ENCODE measurements around the gene TTLL7. TPM values are rescaled to one million over a fixed set of nuclear protein-coding genes. Genes with fewer than 3 reads are reported as not detected.

The TTLL7 gene
- total and polyA plus RNA-seq, 9 donors: 2.0 to 21.8 (median 2.8) TPM

DNA sequence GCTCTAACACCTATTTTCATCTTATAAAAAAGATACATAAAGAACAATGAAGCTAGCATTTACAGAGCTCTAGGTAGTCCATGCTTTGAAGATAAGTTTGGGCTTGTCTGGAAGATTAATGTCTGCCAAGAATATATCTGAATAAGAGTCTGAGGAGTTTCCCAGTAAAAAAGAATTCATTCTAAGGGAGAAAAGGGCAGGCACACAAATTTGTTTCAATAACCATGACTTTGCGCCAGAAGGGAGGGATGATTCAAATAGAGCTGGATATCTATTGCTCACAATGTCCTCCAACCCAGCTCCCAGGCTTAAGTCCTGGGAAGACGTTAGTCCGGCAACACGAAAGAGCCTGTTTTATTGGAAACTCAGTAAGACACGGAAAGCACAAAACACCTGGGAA is 9.7 kb upstream of the TTLL7 start:
- no peak overlapping the region for H3K4me3 ChIP-seq
- H3K27ac ChIP-seq: no peak overlapping the region
- H3K27me3 ChIP-seq: no peaks in the 10 kb centered on the region
- WGBS, 3 donors: 80 to 88% (median 86%) methylated on average over 5 of the region's 5 CpGs
- no peak for DNase-seq
- H3K9me3 ChIP-seq: no peaks in the 10 kb centered on the region
- H3K36me3 ChIP-seq: no peaks in the 10 kb centered on the region
- intact Hi-C loops (cut with DNase I): no loop called here
- TF ChIP-seq EP300 (IDR thresholded peaks at IDR 0.05): no peak
- TF ChIP-seq POLR2A (IDR thresholded peaks at IDR 0.05): no peak
- TF ChIP-seq, protein P1, sequence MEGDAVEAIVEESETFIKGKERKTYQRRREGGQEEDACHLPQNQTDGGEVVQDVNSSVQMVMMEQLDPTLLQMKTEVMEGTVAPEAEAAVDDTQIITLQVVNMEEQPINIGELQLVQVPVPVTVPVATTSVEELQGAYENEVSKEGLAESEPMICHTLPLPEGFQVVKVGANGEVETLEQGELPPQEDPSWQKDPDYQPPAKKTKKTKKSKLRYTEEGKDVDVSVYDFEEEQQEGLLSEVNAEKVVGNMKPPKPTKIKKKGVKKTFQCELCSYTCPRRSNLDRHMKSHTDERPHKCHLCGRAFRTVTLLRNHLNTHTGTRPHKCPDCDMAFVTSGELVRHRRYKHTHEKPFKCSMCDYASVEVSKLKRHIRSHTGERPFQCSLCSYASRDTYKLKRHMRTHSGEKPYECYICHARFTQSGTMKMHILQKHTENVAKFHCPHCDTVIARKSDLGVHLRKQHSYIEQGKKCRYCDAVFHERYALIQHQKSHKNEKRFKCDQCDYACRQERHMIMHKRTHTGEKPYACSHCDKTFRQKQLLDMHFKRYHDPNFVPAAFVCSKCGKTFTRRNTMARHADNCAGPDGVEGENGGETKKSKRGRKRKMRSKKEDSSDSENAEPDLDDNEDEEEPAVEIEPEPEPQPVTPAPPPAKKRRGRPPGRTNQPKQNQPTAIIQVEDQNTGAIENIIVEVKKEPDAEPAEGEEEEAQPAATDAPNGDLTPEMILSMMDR (IDR thresholded peaks at IDR 0.05): no peak
- H3K4me1 ChIP-seq (ENCODE audit: insufficient read depth): no peaks in the 10 kb centered on the region

DNA sequence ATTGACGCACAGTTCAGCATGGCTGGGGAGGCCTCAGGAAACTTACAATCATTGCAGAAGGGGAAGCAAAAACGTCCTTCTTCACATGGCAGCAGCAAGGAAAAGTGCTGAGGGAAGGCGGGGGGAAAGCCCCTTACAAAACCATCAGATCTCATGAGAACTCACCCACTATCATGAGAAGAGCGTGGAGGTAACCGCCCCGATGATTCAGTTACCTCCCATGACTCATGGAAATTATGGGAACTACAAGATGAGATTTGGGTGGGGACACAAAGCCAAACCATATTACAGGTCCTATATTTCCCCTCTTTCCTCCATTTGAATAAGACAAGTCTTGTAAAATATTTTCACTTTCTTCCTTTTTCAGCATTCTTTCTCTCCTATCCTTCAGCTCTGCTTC is 7.7 kb upstream of the TTLL7 start:
- 84 to 90% (median 89%) methylated on average over 6 of the region's 6 CpGs for WGBS, 3 donors

DNA sequence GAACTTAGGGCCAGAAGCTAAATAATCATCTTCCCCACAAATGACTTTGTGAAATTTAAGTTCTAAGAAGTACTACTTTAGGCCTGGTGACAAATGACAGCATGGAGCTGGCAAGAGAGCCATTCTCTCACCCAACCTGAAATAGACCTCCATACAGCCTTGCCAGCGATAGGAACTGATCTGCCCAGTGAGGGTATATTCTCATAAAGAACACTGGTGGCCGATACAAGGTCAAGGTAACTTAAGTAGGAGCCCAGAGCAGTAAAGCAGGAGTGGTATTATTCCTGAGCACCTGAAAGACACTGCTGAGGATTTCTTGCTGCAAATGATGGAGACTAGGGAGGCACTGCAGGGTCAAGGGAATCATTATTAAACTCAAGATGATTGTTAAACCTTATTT is 2.6 kb upstream of the TTLL7 start:
- Histone ChIP-seq H3K36me3 (no peaks in the 10 kb centered on the region), H3K27ac (no peak overlapping the region), H3K27me3 (no peaks in the 10 kb centered on the region), H3K9me3 (no peaks in the 10 kb centered on the region), H3K4me3 (no peak overlapping the region), H3K4me1 (ENCODE audit: insufficient read depth) (peaks cover 2% of the 10 kb centered on the region)
- TF ChIP-seq POLR2A (IDR thresholded peaks at IDR 0.05): no peak
- no peak for TF ChIP-seq EP300 (IDR thresholded peaks at IDR 0.05)
- DNase-seq: no peak
- intact Hi-C loops (cut with DNase I): no loop called here
- 63 to 91% (median 89%) methylated on average over 2 of the region's 2 CpGs for WGBS, 3 donors

More for the DNA sequence above, 7.7 kb upstream of the TTLL7 start:
- no peaks in the 10 kb centered on the region for H3K27me3 ChIP-seq
- no peaks in the 10 kb centered on the region for H3K4me1 ChIP-seq (ENCODE audit: insufficient read depth)
- TF ChIP-seq EP300 (IDR thresholded peaks at IDR 0.05) (no peak), POLR2A (IDR thresholded peaks at IDR 0.05) (no peak)
- TF ChIP-seq, protein P1 (IDR thresholded peaks at IDR 0.05): no peak
- H3K9me3 ChIP-seq: no peaks in the 10 kb centered on the region
- intact Hi-C loops (cut with DNase I): no loop called here
- H3K36me3 ChIP-seq: no peaks in the 10 kb centered on the region
- no peak for DNase-seq
- H3K27ac ChIP-seq: no peak overlapping the region
- H3K4me3 ChIP-seq: no peak overlapping the region

DNA sequence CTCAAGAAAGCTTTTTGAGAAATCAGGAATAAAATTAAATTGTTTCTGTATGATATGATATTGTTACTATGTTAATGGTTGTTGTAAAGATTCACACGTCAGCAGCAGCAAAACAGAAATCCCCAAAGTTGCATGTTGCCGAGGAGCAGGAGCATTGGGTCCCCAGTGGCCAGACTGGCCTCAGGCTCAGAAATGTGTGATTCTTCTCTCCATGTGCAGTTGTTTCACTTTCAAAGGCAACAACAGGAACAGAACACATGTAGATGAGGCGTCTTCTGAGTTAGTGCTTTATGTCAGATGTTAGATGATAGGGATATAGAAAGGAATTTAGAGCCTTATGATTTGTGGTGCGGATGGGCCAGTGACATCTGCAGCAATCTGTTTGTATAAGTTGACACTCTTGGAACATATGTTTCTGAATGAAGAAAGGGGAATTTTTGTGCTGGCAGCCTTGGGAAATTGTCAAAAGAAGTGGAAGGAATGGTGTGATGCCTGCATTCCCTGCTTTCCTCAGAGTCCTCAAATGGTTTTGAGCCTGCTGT is 2.1 kb upstream of the TTLL7 start:
- intact Hi-C loops (cut with DNase I): no loop called here
- WGBS, 3 donors: 75 to 82% (median 79%) methylated on average over 4 of the region's 4 CpGs
- H3K36me3 ChIP-seq: no peaks in the 10 kb centered on the region
- no peak overlapping the region for H3K4me3 ChIP-seq
- no peak for DNase-seq
- peaks cover 2% of the 10 kb centered on the region for H3K4me1 ChIP-seq (ENCODE audit: insufficient read depth)
- H3K27ac ChIP-seq: no peak overlapping the region
- no peaks in the 10 kb centered on the region for H3K27me3 ChIP-seq
- TF ChIP-seq EP300 (IDR thresholded peaks at IDR 0.05): no peak
- TF ChIP-seq, protein P1 (IDR thresholded peaks at IDR 0.05): no peak
- no peaks in the 10 kb centered on the region for H3K9me3 ChIP-seq

DNA sequence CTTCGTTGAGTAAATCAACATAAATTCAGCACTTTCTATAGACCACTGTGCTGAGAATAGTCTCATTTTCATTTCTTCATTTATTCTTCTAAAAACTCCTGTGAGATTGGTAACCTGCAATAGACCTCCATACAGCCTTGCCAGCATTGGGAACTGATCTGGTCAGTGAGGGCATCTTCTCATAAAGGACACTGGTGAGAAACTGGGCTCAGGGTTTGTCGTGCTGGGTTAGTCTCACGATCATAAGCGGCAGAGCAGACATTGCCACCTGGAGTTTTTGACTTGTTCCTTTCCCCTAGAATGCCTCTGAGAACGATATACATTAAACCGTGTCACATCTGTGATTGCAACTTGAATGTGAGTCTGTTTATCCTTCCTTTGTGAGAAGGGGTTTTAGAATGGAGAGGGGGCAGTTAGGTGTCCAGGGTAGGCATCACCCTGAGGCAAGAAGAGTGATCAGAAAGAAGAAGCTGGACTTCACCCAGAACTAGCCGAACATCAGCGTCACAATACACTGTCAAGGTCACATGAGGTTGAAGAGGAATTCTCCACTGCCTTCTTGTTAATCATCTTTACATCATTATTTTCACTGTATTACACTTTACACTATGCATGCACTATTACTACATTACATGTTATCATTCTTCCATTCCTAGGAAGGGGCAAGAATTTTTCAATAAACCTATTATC is 1.4 kb upstream of the TTLL7 start:
- no peaks in the 10 kb centered on the region for H3K27me3 ChIP-seq
- no peak overlapping the region for H3K4me3 ChIP-seq
- intact Hi-C loops (cut with DNase I): no loop called here
- 68 to 84% (median 71%) methylated on average over 8 of the region's 8 CpGs for WGBS, 3 donors
- no peaks in the 10 kb centered on the region for H3K36me3 ChIP-seq
- H3K9me3 ChIP-seq: no peaks in the 10 kb centered on the region
- peaks cover 2% of the 10 kb centered on the region for H3K4me1 ChIP-seq (ENCODE audit: insufficient read depth)
- no peak for DNase-seq
- TF ChIP-seq POLR2A (IDR thresholded peaks at IDR 0.05) (no peak), EP300 (IDR thresholded peaks at IDR 0.05) (no peak)
- TF ChIP-seq, protein P1 (IDR thresholded peaks at IDR 0.05): no peak
- H3K27ac ChIP-seq: no peak overlapping the region

Measured in ovary (tissue), 9 donors.